GM23338 (cell line): ENCODE data around the gene BUB1B.

Experiments used
- CREB1 ChIP-seq: fragments of 250-450 bp; sonication (Bioruptor Pico); IDR thresholded peaks from 2 replicates; pipeline ENCODE4 v1.5.0; 2020; ENCODE audit warnings: low read depth, mild to moderate bottlenecking, moderate library complexity
- EZH2 ChIP-seq: fragments of 200-600 bp; sonication (generic); IDR thresholded peaks from one replicate; pipeline ENCODE4 v1.8.0; 2017; ENCODE audit warnings: antibody characterized with exemption, mild to moderate bottlenecking, low read depth; ENCODE audit not compliant: unreplicated experiment
- EZH2phosphoT487 ChIP-seq: fragments of 200-600 bp; sonication (generic); IDR thresholded peaks from one replicate; pipeline ENCODE4 v1.8.1; 2018; ENCODE audit warnings: antibody characterized with exemption; ENCODE audit not compliant: unreplicated experiment
- JUNB ChIP-seq: IDR thresholded peaks from one replicate; pipeline ENCODE4 v1.6.1; 2016; ENCODE audit warnings: antibody characterized with exemption; ENCODE audit not compliant: unreplicated experiment
- NANOG ChIP-seq: IDR thresholded peaks from 2 replicates; pipeline ENCODE4 v1.6.1; 2016; ENCODE audit warnings: antibody characterized with exemption, borderline replicate concordance
- POLR2AphosphoS5 ChIP-seq: IDR thresholded peaks from 2 replicates; pipeline ENCODE4 v1.6.1; 2016; ENCODE audit warnings: antibody characterized with exemption, low read depth
- STAT1 ChIP-seq: IDR thresholded peaks from one replicate; pipeline ENCODE4 v1.6.1; 2016; ENCODE audit warnings: antibody characterized with exemption; ENCODE audit not compliant: unreplicated experiment
- ZNF114 ChIP-seq: fragments of 250-450 bp; sonication (Bioruptor Pico); IDR thresholded peaks from 2 replicates; pipeline ENCODE4 v1.5.0; 2020; ENCODE audit warnings: mild to moderate bottlenecking, moderate library complexity
- ZNF331 ChIP-seq: fragments of 250-450 bp; sonication (Bioruptor Pico); IDR thresholded peaks from 2 replicates; pipeline ENCODE4 v1.5.0; 2020; ENCODE audit warnings: low read depth, mild to moderate bottlenecking, moderate library complexity
- TF ChIP-seq, protein P1 (sequence below), 2 experiments: fragments of 200-600 bp in 1 of 2; sonication (generic) in 1 of 2; conservative IDR thresholded peaks; 2 replicates each; pipeline versions ENCODE4 v1.5.1 to v1.6.1; 2016 to 2017; ENCODE audit warnings: antibody characterized with exemption in 2 of 2, low read depth in 2 of 2, mild to moderate bottlenecking in 2 of 2, moderate library complexity in 1 of 2
- TF ChIP-seq, protein P2 (sequence below): IDR thresholded peaks from one replicate; pipeline ENCODE4 v1.6.1; 2018; ENCODE audit warnings: antibody characterized with exemption; ENCODE audit not compliant: unreplicated experiment
- TF ChIP-seq, protein P3 (sequence below): IDR thresholded peaks from 2 replicates; pipeline ENCODE4 v1.6.1; 2016; ENCODE audit warnings: antibody characterized with exemption

DNA sequence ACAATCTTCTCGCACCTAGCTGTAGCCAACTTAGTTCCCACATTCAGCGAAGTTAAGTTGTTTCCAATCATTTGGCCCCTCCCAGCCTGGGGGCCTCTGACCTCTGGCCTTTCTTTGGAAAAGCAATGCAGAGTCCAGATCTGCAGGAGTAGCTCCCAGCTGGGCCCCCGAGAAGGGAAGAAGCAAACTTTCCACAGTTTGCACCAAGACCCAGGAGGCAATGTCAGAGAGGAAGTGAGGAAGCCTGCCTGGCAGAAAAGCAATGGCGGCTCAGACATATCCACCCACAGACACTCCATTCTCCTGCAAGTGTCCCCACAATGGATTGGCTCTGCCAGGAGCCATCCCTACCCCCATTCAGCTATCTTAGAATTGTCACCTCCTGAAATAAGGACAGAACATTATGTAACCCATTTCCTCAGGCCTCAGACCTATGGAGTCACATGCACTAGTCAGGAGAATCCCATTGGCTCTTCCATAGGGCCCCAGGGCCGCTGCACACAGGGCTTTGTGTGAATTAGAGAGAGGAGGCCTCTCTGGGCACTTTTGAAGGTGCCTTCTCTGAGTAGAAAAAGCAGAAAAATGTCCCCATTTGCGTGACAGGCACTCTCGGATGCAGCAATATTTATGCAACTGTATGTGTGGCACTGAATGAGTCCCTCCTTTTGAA lies 3.0 kb upstream of the BUB1B start:
- TF ChIP-seq, protein P1, sequence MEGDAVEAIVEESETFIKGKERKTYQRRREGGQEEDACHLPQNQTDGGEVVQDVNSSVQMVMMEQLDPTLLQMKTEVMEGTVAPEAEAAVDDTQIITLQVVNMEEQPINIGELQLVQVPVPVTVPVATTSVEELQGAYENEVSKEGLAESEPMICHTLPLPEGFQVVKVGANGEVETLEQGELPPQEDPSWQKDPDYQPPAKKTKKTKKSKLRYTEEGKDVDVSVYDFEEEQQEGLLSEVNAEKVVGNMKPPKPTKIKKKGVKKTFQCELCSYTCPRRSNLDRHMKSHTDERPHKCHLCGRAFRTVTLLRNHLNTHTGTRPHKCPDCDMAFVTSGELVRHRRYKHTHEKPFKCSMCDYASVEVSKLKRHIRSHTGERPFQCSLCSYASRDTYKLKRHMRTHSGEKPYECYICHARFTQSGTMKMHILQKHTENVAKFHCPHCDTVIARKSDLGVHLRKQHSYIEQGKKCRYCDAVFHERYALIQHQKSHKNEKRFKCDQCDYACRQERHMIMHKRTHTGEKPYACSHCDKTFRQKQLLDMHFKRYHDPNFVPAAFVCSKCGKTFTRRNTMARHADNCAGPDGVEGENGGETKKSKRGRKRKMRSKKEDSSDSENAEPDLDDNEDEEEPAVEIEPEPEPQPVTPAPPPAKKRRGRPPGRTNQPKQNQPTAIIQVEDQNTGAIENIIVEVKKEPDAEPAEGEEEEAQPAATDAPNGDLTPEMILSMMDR (conservative IDR thresholded peaks at IDR 0.05; ENCODE audit: low read depth in 2 of 2), result no peak
- no peak for TF ChIP-seq EZH2
- no peak for TF ChIP-seq EZH2phosphoT487
- no peak for TF ChIP-seq POLR2AphosphoS5
- TF ChIP-seq, protein P2, sequence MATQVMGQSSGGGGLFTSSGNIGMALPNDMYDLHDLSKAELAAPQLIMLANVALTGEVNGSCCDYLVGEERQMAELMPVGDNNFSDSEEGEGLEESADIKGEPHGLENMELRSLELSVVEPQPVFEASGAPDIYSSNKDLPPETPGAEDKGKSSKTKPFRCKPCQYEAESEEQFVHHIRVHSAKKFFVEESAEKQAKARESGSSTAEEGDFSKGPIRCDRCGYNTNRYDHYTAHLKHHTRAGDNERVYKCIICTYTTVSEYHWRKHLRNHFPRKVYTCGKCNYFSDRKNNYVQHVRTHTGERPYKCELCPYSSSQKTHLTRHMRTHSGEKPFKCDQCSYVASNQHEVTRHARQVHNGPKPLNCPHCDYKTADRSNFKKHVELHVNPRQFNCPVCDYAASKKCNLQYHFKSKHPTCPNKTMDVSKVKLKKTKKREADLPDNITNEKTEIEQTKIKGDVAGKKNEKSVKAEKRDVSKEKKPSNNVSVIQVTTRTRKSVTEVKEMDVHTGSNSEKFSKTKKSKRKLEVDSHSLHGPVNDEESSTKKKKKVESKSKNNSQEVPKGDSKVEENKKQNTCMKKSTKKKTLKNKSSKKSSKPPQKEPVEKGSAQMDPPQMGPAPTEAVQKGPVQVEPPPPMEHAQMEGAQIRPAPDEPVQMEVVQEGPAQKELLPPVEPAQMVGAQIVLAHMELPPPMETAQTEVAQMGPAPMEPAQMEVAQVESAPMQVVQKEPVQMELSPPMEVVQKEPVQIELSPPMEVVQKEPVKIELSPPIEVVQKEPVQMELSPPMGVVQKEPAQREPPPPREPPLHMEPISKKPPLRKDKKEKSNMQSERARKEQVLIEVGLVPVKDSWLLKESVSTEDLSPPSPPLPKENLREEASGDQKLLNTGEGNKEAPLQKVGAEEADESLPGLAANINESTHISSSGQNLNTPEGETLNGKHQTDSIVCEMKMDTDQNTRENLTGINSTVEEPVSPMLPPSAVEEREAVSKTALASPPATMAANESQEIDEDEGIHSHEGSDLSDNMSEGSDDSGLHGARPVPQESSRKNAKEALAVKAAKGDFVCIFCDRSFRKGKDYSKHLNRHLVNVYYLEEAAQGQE, result no peak
- TF ChIP-seq STAT1, result no peak
- no peak for TF ChIP-seq JUNB
- no peak for TF ChIP-seq ZNF331
- TF ChIP-seq, protein P3, sequence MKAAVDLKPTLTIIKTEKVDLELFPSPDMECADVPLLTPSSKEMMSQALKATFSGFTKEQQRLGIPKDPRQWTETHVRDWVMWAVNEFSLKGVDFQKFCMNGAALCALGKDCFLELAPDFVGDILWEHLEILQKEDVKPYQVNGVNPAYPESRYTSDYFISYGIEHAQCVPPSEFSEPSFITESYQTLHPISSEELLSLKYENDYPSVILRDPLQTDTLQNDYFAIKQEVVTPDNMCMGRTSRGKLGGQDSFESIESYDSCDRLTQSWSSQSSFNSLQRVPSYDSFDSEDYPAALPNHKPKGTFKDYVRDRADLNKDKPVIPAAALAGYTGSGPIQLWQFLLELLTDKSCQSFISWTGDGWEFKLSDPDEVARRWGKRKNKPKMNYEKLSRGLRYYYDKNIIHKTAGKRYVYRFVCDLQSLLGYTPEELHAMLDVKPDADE, result no peak
- TF ChIP-seq ZNF114, result no peak
- no peak for TF ChIP-seq NANOG
- TF ChIP-seq CREB1, result no peak
